Right hindlimb (tissue), 1 donor: ENCODE results near the gene LTBP3.

ENCODE experiments used
- DNase-seq: peaks from one replicate; pipeline ENCODE4 v3.0.0-alpha.2; 2018

The LTBP3 gene

DNA sequence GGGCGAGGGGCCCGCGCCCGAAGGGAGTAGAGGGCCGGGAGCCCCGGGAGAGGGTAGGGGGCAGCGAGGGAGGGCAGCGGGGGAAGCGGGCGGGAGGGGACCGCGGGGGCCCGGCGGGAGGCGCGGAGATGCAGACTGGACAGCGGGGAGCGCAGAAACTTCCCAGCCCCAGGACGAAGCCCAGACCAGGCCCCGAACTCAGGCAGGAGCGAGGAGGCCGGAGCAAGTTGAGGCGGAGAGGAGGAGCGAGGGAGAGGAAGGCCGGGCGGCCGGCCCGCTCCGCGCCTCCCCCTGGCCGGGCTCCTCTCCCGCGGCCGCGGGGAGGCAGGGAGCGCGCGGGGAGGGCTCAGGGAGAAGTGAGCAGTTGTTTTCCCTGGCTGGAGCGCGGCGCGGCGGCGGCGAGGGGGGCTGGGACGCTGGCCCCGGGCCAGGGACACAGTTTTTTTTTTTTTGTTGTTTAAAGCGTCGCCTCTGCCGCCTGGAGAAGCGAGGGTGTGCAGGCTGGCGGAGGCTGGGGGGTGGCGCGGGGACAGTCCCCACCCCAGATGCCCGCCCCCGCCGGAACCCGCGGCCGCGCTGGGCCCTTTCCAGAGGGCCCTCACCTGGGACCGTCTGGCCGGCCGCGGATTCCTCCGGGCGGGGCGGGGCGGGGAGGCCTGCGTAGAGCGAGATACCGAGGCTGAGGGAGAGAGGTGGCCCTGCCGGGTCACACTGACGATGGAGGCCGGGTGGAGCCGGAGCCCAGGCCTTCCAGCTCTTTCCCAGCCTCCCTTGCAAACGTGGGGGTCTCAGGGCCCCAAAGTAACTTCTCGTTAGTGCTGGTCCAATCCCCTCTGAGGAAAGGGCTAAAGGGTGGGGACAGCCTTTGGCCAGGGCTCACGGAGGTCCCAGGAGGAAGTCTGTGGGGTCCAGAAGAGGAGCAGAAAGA is at the start of gene LTBP3:
TSS of gene LTBP3 (minus strand) at position 358 of the 928 bp plus-strand sequence. CDS start 400 bp downstream, outside the sequence.
- peak; percentile 93 for DNase-seq

DNA sequence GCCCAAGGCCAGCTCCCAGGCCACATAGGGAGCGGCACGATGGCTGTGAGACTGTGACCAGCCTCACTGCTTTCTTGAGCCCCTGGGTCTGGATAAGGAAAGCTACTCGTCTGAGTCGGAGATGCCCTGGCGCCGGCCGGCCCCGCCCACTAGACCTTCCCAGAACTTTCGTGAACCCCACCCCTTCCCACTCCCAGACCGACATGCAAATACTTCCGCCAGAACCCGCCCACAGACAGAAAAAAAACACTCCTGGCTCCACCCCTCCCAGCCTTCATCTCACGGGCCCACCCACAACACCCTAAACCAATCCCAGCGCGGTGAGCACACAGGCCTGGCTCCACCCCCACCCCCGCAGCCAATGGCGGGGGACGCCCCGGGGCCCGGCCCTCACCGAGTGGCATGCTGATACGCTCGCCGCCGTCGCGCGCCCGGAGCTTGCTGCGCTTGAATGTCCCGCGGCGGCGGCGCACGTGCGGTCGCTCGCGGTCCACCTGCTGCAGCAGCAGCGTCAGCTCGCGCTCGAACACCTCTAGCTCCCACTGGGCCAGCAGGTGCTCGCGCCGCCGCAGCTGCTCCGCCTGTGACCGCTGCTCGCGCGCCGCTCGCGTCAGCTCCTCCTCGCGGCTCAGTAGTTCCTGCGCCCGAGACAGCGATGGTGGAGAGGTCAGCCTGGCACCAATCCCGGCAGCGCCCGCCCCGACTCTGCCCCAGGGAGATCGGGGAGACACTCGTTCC is 48.9 kb upstream of the LTBP3 start:
- peak; percentile 98 for DNase-seq

DNA sequence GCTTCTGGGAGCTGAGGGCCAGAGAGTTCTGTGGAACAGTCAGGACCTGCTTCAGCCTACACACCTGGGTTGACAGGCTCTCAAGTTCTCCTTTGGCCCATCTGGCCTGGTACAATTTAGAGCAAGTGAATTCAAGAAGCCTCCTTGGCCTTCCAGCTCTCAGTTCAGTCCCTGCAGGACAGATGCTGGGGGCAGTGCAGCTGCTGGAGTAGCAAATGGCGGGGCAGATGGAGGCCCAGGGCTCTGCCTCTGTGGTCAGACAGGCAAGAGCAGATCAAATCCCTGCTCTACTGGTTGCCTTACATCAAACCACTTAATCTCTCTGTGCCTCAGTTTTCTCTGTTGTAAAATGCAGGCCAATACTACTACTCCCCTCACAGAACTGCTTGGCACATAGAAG is 46.1 kb upstream of the LTBP3 start:
- no peak for DNase-seq

- no peak for DNase-seq
These were observed 41.7 kb upstream of the LTBP3 start for GRCh38 chr11:65599955-65600246.

- DNase-seq: no peak
These were observed 41.2 kb upstream of the LTBP3 start for GRCh38 chr11:65599216-65599954.

DNA sequence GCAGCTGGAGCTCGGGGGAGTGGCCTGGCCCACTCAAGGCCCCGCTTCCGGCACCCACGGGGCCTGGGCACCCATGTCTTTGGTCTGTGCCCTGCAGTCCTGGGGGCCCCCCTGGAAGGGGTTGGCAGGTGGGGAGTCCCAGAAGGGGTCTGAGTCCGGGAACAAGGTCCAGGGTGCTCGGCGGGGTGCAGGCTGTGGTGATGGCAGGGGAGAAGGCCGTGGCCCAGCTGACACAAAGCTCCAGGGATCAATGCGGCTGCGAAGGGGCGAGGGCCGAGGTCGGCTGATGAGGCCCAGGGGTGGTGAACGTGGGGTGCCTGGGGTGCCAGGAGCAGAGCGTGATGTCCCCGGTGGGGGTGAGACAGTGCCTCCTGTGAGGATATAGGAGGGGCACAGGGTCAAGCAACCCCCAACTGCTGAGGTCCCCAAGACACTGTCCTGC is 40.1 kb upstream of the LTBP3 start:
- no peak for DNase-seq

DNA sequence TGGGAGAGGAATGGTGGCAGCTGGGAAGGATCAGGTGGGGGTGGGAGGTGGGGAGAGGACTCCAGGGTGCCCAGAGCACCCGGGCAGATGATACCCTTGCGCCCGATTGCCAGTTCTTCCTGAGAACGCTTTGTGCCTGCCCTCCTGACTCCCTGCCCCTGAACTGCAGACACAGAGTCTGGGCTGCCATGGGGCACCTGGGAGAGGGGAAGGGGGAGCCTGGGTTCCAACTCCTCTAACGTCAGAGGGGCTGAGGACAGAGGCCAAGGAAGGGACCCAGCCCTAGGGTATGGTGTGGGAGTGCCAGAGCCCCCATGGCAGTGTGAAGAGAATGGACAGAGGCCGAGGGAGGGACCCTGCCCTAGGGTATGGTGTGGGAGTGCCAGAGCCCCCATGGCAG is 38.4 kb upstream of the LTBP3 start:
- no peak for DNase-seq

DNA sequence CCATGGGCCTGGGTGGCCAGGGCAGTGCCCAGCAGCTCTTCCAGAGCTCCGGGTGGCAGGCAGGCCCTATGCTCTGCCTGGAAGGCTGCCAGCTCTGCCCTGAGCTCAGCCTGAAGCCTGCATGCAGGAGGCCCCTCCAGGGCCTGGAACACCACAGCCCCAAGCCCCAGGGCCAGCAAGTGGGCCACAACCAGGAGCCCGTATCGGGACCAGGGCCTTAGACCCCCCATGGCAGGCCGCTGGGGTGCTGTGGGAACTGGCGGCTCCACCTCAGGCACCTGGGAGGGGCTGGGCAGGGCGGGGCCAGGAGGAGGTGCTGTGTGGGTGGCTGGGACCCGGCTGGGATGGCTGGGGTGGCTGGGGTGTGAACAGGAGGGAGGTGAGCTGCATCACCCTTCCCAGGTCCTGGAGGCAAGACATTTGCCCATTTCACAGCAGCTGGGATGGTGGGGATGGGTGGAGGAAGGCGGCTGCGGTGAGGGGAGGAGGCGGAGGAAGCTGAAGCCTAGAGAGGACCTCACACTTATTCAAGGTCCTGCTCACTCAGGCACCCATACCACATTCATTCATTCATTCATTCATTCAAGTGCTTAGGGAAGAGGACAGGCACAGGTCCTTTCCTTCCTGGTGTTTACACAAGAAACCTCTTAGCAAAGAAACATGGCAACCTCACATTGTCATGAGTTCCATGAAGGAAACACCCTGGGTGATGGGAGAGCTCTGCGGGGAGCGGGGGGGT is 37.6 kb upstream of the LTBP3 start, which contains the start of gene KCNK7:
TSS of gene KCNK7 (minus strand) at position 258 of the 739 bp plus-strand sequence. CDS start at position 230, 28 bp downstream.
- DNase-seq: no peak

- DNase-seq: no peak
These were observed 37.0 kb upstream of the LTBP3 start for GRCh38 chr11:65595131-65595530.

GRCh38 chr11:65593518-65594414 is 35.6 kb upstream of the LTBP3 start:
- no peak for DNase-seq

- DNase-seq: no peak
These were observed 34.8 kb upstream of the LTBP3 start for GRCh38 chr11:65592858-65593517.

- peak; percentile 73 for DNase-seq
These were observed 34.0 kb upstream of the LTBP3 start for GRCh38 chr11:65591939-65592857.

- DNase-seq: peak; percentile 86
These were observed 32.1 kb upstream of the LTBP3 start for GRCh38 chr11:65590240-65590738.

GRCh38 chr11:65589444-65590239 is 31.5 kb upstream of the LTBP3 start:
- DNase-seq: no peak

- no peak for DNase-seq
These were observed 30.3 kb upstream of the LTBP3 start for GRCh38 chr11:65588199-65589054.

GRCh38 chr11:65586676-65587075 is 28.5 kb upstream of the LTBP3 start:
- peak; percentile 62 for DNase-seq

DNA sequence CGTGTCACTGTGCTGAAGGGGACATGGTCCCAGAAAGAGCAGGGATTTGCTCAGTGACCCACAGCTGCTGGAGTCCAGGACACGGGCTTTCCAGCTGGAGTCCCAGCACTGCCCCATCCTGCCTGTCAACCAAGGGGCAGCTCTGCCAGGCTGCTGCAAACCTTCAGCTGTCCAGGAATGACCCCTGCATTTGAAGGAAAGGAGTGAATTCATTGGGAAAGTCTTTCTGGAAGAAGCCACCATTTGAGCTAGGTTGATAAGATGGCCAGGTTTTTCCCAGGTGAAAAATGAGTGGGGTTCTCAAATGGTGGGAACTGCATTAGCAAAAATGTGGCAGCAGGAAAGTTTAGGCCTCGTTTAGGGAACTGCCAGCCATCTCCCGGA is 28.1 kb upstream of the LTBP3 start:
- DNase-seq: no peak
